Measurements from ENCODE around the gene DIAPH2.
"Not testable (repeated sequence)": the region's sequence is repeated elsewhere in the genome, so short reads cannot be mapped to it uniquely, and the experiment has no call there.

Gene DIAPH2

GRCh38 chrX:96729868-96730643 is 45.4 kb downstream of the DIAPH2 start:
- Histone ChIP-seq H3K36me3 (ENCODE audit: control insufficient read depth, low read length) (no peaks in the 10 kb centered on the region), H3K79me2 (ENCODE audit: control insufficient read depth, low read length) (no peaks in the 10 kb centered on the region), H3K4me1 (ENCODE audit: control insufficient read depth, low read length) (no peaks in the 10 kb centered on the region), H3K27ac (ENCODE audit: low read depth, low read length) (no peak overlapping the region), H3K4me3 (ENCODE audit: low read length) (no peak overlapping the region), H3K9me3 (ENCODE audit: control insufficient read depth, insufficient read depth, low read length) (no peaks in the 10 kb centered on the region), H3F3A (ENCODE audit: control insufficient read depth, insufficient read depth) (no peaks in the 10 kb centered on the region), H3K4me2 (ENCODE audit: low read length) (no peak overlapping the region), H3K27me3 (ENCODE audit: control insufficient read depth, low read length) (no peaks in the 10 kb centered on the region), H4K20me1 (ENCODE audit: control insufficient read depth, insufficient read depth, low read depth, low read length) (no peaks in the 10 kb centered on the region), H3K9me2 (replicated peaks; ENCODE audit: control insufficient read depth, low read length) (no peaks in the 10 kb centered on the region)
- no peak for TF ChIP-seq EZH2phosphoT487 (IDR thresholded peaks at IDR 0.05; ENCODE audit: borderline replicate concordance, low read length)
- no peak for TF ChIP-seq CTCF (IDR thresholded peaks at IDR 0.05; ENCODE audit: low read depth, low read length, poor library complexity, severe bottlenecking)

- H3K79me2 ChIP-seq (ENCODE audit: control insufficient read depth, low read length); H3K9me3 ChIP-seq (ENCODE audit: control insufficient read depth, insufficient read depth, low read length); H3K36me3 ChIP-seq (ENCODE audit: control insufficient read depth, low read length); H3K27me3 ChIP-seq (ENCODE audit: control insufficient read depth, low read length); H3K4me1 ChIP-seq (ENCODE audit: control insufficient read depth, low read length); H3K4me3 ChIP-seq (ENCODE audit: low read length); H3F3A ChIP-seq (ENCODE audit: control insufficient read depth, insufficient read depth); H4K20me1 ChIP-seq (ENCODE audit: control insufficient read depth, insufficient read depth, low read depth, low read length); H3K4me2 ChIP-seq (ENCODE audit: low read length); H3K9me2 ChIP-seq (replicated peaks; ENCODE audit: control insufficient read depth, low read length); H3K27ac ChIP-seq (ENCODE audit: low read depth, low read length): not testable (repeated sequence)
Measured at GRCh38 chrX:96731000-96731399, 46.4 kb downstream of the DIAPH2 start.

- H3K4me2 ChIP-seq (ENCODE audit: low read length): no peak overlapping the region
- H3F3A ChIP-seq (ENCODE audit: control insufficient read depth, insufficient read depth): no peaks in the 10 kb centered on the region
- H4K20me1 ChIP-seq (ENCODE audit: control insufficient read depth, insufficient read depth, low read depth, low read length): no peaks in the 10 kb centered on the region
- no peaks in the 10 kb centered on the region for H3K9me3 ChIP-seq (ENCODE audit: control insufficient read depth, insufficient read depth, low read length)
- H3K36me3 ChIP-seq (ENCODE audit: control insufficient read depth, low read length): 0 out of 2 replicates have a peak, but pooled peaks cover 2% of the 10 kb centered on the region
- H3K4me3 ChIP-seq (ENCODE audit: low read length): no peak overlapping the region
- no peaks in the 10 kb centered on the region for H3K27me3 ChIP-seq (ENCODE audit: control insufficient read depth, low read length)
- TF ChIP-seq EZH2phosphoT487 (IDR thresholded peaks at IDR 0.05; ENCODE audit: borderline replicate concordance, low read length) (no peak), CTCF (IDR thresholded peaks at IDR 0.05; ENCODE audit: low read depth, low read length, poor library complexity, severe bottlenecking) (no peak)
- no peaks in the 10 kb centered on the region for H3K9me2 ChIP-seq (replicated peaks; ENCODE audit: control insufficient read depth, low read length)
- no peaks in the 10 kb centered on the region for H3K79me2 ChIP-seq (ENCODE audit: control insufficient read depth, low read length)
- no peaks in the 10 kb centered on the region for H3K4me1 ChIP-seq (ENCODE audit: control insufficient read depth, low read length)
- H3K27ac ChIP-seq (ENCODE audit: low read depth, low read length): no peak overlapping the region
Measured at GRCh38 chrX:96743367-96744073, 58.9 kb downstream of the DIAPH2 start.

DNA sequence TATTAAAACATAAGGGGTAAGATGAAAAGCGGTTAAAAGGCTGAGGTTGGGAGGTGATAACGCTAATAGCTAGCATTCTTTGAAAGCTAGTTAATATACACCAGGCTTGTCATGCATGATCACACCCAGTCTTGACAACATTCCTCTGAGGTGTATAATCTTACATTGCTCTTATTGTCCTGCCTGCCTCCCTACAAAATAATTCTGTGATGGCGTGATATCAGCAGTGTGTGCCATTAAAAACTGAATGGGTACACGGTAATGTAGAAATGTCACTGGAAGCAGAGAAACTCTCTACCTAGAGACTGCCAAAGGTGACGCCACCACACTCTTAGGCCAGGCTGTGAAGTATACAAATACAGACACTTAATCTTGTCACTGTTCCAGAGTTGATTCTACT is 68.1 kb downstream of the DIAPH2 start:
- Histone ChIP-seq H3K79me2 (ENCODE audit: control insufficient read depth, low read length) (no peaks in the 10 kb centered on the region), H3K9me3 (ENCODE audit: control insufficient read depth, insufficient read depth, low read length) (no peaks in the 10 kb centered on the region), H3K4me3 (ENCODE audit: low read length) (no peak overlapping the region), H3K36me3 (ENCODE audit: control insufficient read depth, low read length) (no peaks in the 10 kb centered on the region), H3K9me2 (replicated peaks; ENCODE audit: control insufficient read depth, low read length) (no peaks in the 10 kb centered on the region), H3K27me3 (ENCODE audit: control insufficient read depth, low read length) (no peaks in the 10 kb centered on the region), H3F3A (ENCODE audit: control insufficient read depth, insufficient read depth) (no peaks in the 10 kb centered on the region), H4K20me1 (ENCODE audit: control insufficient read depth, insufficient read depth, low read depth, low read length) (no peaks in the 10 kb centered on the region), H3K27ac (ENCODE audit: low read depth, low read length) (no peak overlapping the region), H3K4me2 (ENCODE audit: low read length) (no peak overlapping the region), H3K4me1 (ENCODE audit: control insufficient read depth, low read length) (no peaks in the 10 kb centered on the region)
- TF ChIP-seq CTCF (IDR thresholded peaks at IDR 0.05; ENCODE audit: low read depth, low read length, poor library complexity, severe bottlenecking) (no peak), EZH2phosphoT487 (IDR thresholded peaks at IDR 0.05; ENCODE audit: borderline replicate concordance, low read length) (no peak)

All from DOHH2 (cell line).